ENCODE measurements around the gene HECW1. TPM values are rescaled to one million over a fixed set of nuclear protein-coding genes. Genes with fewer than 3 reads are reported as not detected.

HECW1 gene
- total and polyA plus RNA-seq, 2 of the 8 experiments (the other 6 are each of a cell fraction or from before 2014, with no cell fraction given) = 2.9 to 12.7 TPM

- no peak overlapping the region for H2BK5ac ChIP-seq (ENCODE audit: low read depth, low read length)
- no peak overlapping the region for H3K4me3 ChIP-seq (ENCODE audit: extremely low read depth in 1 of 4, insufficient read depth in 2 of 4, low read depth in 3 of 4, low read length in 4 of 4)
- 0 out of 4 replicates have a peak, but pooled peaks cover 0 to 5% of the 10 kb centered on the region in 2 experiments for H3K9me3 ChIP-seq (ENCODE audit: insufficient read depth in 2 of 2, low read depth in 1 of 2, low read length in 1 of 2)
- H4K8ac ChIP-seq (ENCODE audit: extremely low read depth, insufficient read depth, low read length) = no peak overlapping the region
- no peaks in the 10 kb centered on the region for H3K4me1 ChIP-seq (replicated peaks in 1 of 4; ENCODE audit: control insufficient read depth in 3 of 4, insufficient read depth in 4 of 4, low read length in 3 of 4)
- H3K79me1 ChIP-seq (ENCODE audit: low read depth, low read length) = no peaks in the 10 kb centered on the region
- no peaks in the 10 kb centered on the region for H3K79me2 ChIP-seq (ENCODE audit: control insufficient read depth in 1 of 2, insufficient read depth in 2 of 2, low read length in 2 of 2)
- no peak overlapping the region for H4K5ac ChIP-seq (ENCODE audit: insufficient read length, low read depth, low read length)
- H3K23me2 ChIP-seq (ENCODE audit: low read depth, low read length) = no peaks in the 10 kb centered on the region
- DNase-seq (ENCODE audit: low read depth in 1 of 2, low spot score in 2 of 2) (no peak), FAIRE-seq (no peak)
- ChIA-PET POLR2A (ENCODE audit: partially characterized antibody) (no interaction called here), CTCF (ENCODE audit: partially characterized antibody) (no interaction called here)
- H2BK12ac ChIP-seq (ENCODE audit: low read depth, low read length) = no peak overlapping the region
- H3K56ac ChIP-seq (replicated peaks; ENCODE audit: insufficient read length, low read depth, low read length) = no peak overlapping the region
- H3K23ac ChIP-seq (ENCODE audit: insufficient read length) = no peak overlapping the region
- no peak overlapping the region for H2AFZ ChIP-seq (ENCODE audit: low read length)
- H3K27ac ChIP-seq (ENCODE audit: low read depth, low read length) = no peak overlapping the region
- WGBS, 2 experiments (ENCODE audit: extremely low coverage in 1 of 2, insufficient coverage in 1 of 2, insufficient read length in 1 of 2, insufficient replicate concordance in 2 of 2, low coverage in 1 of 2, low lambda C conversion rate in 2 of 2, missing lambda C conversion rate in 1 of 2) = 86% methylated on average over 4 of the region's 4 CpGs; no CpG with 5 or more reads in 1 of the 2 experiments
- no peak overlapping the region for H3K4ac ChIP-seq (replicated peaks; ENCODE audit: insufficient read length, low read depth, low read length)
- H3K4me2 ChIP-seq (ENCODE audit: insufficient read depth in 1 of 2, low read depth in 2 of 2, low read length in 2 of 2) = no peak overlapping the region
- no peak overlapping the region for H4K91ac ChIP-seq (replicated peaks; ENCODE audit: insufficient read length, low read length)
- H3K14ac ChIP-seq (ENCODE audit: insufficient read length) = no peak overlapping the region
- no peaks in the 10 kb centered on the region for H3K27me3 ChIP-seq (replicated peaks in 1 of 4; ENCODE audit: control insufficient read depth in 3 of 4, extremely low read depth in 1 of 4, insufficient read depth in 3 of 4, low read length in 3 of 4)
- no peak overlapping the region for H3K18ac ChIP-seq (ENCODE audit: extremely low read depth, low read length)
- no peak overlapping the region for H2AK5ac ChIP-seq (ENCODE audit: low read depth, low read length)
- H2BK20ac ChIP-seq (ENCODE audit: low read length) = no peak overlapping the region
- H3K9ac ChIP-seq (replicated peaks in 1 of 4; ENCODE audit: extremely low read depth in 1 of 4, low read depth in 3 of 4, low read length in 3 of 4) = no peak overlapping the region
- H2BK120ac ChIP-seq (replicated peaks; ENCODE audit: low read depth, low read length) = no peak overlapping the region
- H2BK15ac ChIP-seq (ENCODE audit: low read length) = no peak overlapping the region
- no peaks in the 10 kb centered on the region for H3K36me3 ChIP-seq (ENCODE audit: control insufficient read depth in 2 of 4, insufficient read depth in 4 of 4, low read length in 3 of 4)
- no peaks in the 10 kb centered on the region for H4K20me1 ChIP-seq (replicated peaks in 1 of 2; ENCODE audit: control insufficient read depth in 1 of 2, insufficient read depth in 2 of 2, low read length in 2 of 2)
- TF ChIP-seq, protein P1, sequence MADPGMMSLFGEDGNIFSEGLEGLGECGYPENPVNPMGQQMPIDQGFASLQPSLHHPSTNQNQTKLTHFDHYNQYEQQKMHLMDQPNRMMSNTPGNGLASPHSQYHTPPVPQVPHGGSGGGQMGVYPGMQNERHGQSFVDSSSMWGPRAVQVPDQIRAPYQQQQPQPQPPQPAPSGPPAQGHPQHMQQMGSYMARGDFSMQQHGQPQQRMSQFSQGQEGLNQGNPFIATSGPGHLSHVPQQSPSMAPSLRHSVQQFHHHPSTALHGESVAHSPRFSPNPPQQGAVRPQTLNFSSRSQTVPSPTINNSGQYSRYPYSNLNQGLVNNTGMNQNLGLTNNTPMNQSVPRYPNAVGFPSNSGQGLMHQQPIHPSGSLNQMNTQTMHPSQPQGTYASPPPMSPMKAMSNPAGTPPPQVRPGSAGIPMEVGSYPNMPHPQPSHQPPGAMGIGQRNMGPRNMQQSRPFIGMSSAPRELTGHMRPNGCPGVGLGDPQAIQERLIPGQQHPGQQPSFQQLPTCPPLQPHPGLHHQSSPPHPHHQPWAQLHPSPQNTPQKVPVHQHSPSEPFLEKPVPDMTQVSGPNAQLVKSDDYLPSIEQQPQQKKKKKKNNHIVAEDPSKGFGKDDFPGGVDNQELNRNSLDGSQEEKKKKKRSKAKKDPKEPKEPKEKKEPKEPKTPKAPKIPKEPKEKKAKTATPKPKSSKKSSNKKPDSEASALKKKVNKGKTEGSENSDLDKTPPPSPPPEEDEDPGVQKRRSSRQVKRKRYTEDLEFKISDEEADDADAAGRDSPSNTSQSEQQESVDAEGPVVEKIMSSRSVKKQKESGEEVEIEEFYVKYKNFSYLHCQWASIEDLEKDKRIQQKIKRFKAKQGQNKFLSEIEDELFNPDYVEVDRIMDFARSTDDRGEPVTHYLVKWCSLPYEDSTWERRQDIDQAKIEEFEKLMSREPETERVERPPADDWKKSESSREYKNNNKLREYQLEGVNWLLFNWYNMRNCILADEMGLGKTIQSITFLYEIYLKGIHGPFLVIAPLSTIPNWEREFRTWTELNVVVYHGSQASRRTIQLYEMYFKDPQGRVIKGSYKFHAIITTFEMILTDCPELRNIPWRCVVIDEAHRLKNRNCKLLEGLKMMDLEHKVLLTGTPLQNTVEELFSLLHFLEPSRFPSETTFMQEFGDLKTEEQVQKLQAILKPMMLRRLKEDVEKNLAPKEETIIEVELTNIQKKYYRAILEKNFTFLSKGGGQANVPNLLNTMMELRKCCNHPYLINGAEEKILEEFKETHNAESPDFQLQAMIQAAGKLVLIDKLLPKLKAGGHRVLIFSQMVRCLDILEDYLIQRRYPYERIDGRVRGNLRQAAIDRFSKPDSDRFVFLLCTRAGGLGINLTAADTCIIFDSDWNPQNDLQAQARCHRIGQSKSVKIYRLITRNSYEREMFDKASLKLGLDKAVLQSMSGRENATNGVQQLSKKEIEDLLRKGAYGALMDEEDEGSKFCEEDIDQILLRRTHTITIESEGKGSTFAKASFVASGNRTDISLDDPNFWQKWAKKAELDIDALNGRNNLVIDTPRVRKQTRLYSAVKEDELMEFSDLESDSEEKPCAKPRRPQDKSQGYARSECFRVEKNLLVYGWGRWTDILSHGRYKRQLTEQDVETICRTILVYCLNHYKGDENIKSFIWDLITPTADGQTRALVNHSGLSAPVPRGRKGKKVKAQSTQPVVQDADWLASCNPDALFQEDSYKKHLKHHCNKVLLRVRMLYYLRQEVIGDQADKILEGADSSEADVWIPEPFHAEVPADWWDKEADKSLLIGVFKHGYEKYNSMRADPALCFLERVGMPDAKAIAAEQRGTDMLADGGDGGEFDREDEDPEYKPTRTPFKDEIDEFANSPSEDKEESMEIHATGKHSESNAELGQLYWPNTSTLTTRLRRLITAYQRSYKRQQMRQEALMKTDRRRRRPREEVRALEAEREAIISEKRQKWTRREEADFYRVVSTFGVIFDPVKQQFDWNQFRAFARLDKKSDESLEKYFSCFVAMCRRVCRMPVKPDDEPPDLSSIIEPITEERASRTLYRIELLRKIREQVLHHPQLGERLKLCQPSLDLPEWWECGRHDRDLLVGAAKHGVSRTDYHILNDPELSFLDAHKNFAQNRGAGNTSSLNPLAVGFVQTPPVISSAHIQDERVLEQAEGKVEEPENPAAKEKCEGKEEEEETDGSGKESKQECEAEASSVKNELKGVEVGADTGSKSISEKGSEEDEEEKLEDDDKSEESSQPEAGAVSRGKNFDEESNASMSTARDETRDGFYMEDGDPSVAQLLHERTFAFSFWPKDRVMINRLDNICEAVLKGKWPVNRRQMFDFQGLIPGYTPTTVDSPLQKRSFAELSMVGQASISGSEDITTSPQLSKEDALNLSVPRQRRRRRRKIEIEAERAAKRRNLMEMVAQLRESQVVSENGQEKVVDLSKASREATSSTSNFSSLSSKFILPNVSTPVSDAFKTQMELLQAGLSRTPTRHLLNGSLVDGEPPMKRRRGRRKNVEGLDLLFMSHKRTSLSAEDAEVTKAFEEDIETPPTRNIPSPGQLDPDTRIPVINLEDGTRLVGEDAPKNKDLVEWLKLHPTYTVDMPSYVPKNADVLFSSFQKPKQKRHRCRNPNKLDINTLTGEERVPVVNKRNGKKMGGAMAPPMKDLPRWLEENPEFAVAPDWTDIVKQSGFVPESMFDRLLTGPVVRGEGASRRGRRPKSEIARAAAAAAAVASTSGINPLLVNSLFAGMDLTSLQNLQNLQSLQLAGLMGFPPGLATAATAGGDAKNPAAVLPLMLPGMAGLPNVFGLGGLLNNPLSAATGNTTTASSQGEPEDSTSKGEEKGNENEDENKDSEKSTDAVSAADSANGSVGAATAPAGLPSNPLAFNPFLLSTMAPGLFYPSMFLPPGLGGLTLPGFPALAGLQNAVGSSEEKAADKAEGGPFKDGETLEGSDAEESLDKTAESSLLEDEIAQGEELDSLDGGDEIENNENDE (IDR thresholded peaks at IDR 0.05; ENCODE audit: insufficient replicate concordance, low read length) = no peak
Measured at GRCh38 chr7:43155636-43156035, 43.2 kb downstream of the HECW1 start.

All from H1 (cell line).